H9 (cell line): ENCODE data around the gene OTULIN. TPM values are rescaled to one million over a fixed set of nuclear protein-coding genes. Genes with fewer than 3 reads are reported as not detected.

Source experiments
- DNase-seq: peaks from one replicate; pipeline ENCODE4 v3.0.0-alpha.2; 2017
- H2AFZ ChIP-seq: one replicate; pipeline ENCODE4 v1.6.1; 2013; ENCODE audit warnings: mild to moderate bottlenecking, low read length, control low read depth, moderate library complexity
- H2AK5ac ChIP-seq: 2 replicates; pipeline ENCODE4 v1.6.1; 2013; ENCODE audit warnings: low read length, control low read depth, mixed read lengths; ENCODE audit not compliant: insufficient read length
- H2BK120ac ChIP-seq: one replicate; pipeline ENCODE4 v1.6.1; 2013; ENCODE audit warnings: low read depth, mild to moderate bottlenecking, low read length, control low read depth, inconsistent platforms; ENCODE audit not compliant: poor library complexity, severe bottlenecking
- H2BK12ac ChIP-seq: 2 replicates; pipeline ENCODE4 v1.6.1; 2013; ENCODE audit warnings: low read length, control low read depth, mixed read lengths, low read depth; ENCODE audit not compliant: insufficient read length
- H2BK15ac ChIP-seq: 2 replicates; pipeline ENCODE4 v1.6.1; 2013; ENCODE audit warnings: low read depth, low read length, control low read depth
- H2BK20ac ChIP-seq: one replicate; pipeline ENCODE4 v1.6.1; 2013; ENCODE audit warnings: low read depth, mild to moderate bottlenecking, low read length, control low read depth, inconsistent platforms; ENCODE audit not compliant: poor library complexity, severe bottlenecking
- H2BK5ac ChIP-seq: 2 replicates; pipeline ENCODE4 v1.6.1; 2013; ENCODE audit warnings: low read length, control low read depth, mixed read lengths; ENCODE audit not compliant: insufficient read length
- H3K14ac ChIP-seq: 2 replicates; pipeline ENCODE4 v1.6.1; 2013; ENCODE audit warnings: low read length, control low read depth; ENCODE audit not compliant: insufficient read depth
- H3K18ac ChIP-seq: 2 replicates; pipeline ENCODE4 v1.6.1; 2013; ENCODE audit warnings: low read depth, mild to moderate bottlenecking, mixed read lengths, low read length, control low read depth; ENCODE audit not compliant: insufficient read length
- H3K23ac ChIP-seq: 2 replicates; pipeline ENCODE4 v1.6.1; 2013; ENCODE audit warnings: low read length, control low read depth, mixed read lengths, low read depth; ENCODE audit not compliant: insufficient read length
- H3K23me2 ChIP-seq: 2 replicates; pipeline ENCODE4 v1.6.1; 2013; ENCODE audit warnings: low read depth, mild to moderate bottlenecking, mixed read lengths, low read length, control low read depth; ENCODE audit not compliant: insufficient read length, poor library complexity, severe bottlenecking
- H3K27ac ChIP-seq: 2 replicates; pipeline ENCODE4 v1.5.1; 2013; ENCODE audit warnings: low read length, control low read depth, mixed read lengths, low read depth; ENCODE audit not compliant: insufficient read length
- H3K27me3 ChIP-seq: 2 replicates; pipeline ENCODE4 v1.6.1; 2013; ENCODE audit warnings: low read length, control low read depth, inconsistent platforms; ENCODE audit not compliant: insufficient read depth
- H3K4ac ChIP-seq: 2 replicates; pipeline ENCODE4 v1.6.1; 2013; ENCODE audit warnings: low read depth, mild to moderate bottlenecking, control low read depth, inconsistent platforms, low read length, moderate library complexity
- H3K4me1 ChIP-seq: 2 replicates; pipeline ENCODE4 v1.6.1; 2013; ENCODE audit warnings: low read length, control low read depth, inconsistent platforms; ENCODE audit not compliant: insufficient read depth
- H3K4me2 ChIP-seq: 2 replicates; pipeline ENCODE4 v1.6.1; 2013; ENCODE audit warnings: low read length, control low read depth, mixed read lengths; ENCODE audit not compliant: insufficient read length, insufficient read depth
- H3K56ac ChIP-seq: 2 replicates; pipeline ENCODE4 v1.6.1; 2013; ENCODE audit warnings: low read depth, mild to moderate bottlenecking, mixed read lengths, low read length, control low read depth; ENCODE audit not compliant: insufficient read length
- H3K79me1 ChIP-seq: 2 replicates; pipeline ENCODE4 v1.6.1; 2013; ENCODE audit warnings: low read depth, mild to moderate bottlenecking, moderate library complexity, low read length, control low read depth, inconsistent platforms; ENCODE audit not compliant: insufficient read depth, poor library complexity, severe bottlenecking
- H3K79me2 ChIP-seq: 2 replicates; pipeline ENCODE4 v1.6.1; 2013; ENCODE audit warnings: low read length, control low read depth, inconsistent platforms; ENCODE audit not compliant: insufficient read depth
- H3K9ac ChIP-seq: 2 replicates; pipeline ENCODE4 v1.6.1; 2013; ENCODE audit warnings: low read length, control low read depth, mixed read lengths; ENCODE audit not compliant: insufficient read length; ENCODE audit errors: extremely low read depth
- H3K9me3 ChIP-seq: one replicate; pipeline ENCODE4 v1.6.1; 2013; ENCODE audit warnings: low read depth, low read length, inconsistent platforms; ENCODE audit not compliant: control insufficient read depth
- H3T11ph ChIP-seq: one replicate; pipeline ENCODE4 v1.6.1; 2013; ENCODE audit warnings: mild to moderate bottlenecking, low read length, control low read depth, inconsistent platforms
- H4K20me1 ChIP-seq: one replicate; pipeline ENCODE4 v1.6.1; 2013; ENCODE audit not compliant: control insufficient read depth, insufficient read length, insufficient read depth
- H4K5ac ChIP-seq: 2 replicates; pipeline ENCODE4 v1.6.1; 2013; ENCODE audit warnings: low read depth, mild to moderate bottlenecking, mixed read lengths, low read length, control low read depth; ENCODE audit not compliant: insufficient read length
- H4K8ac ChIP-seq: replicated peaks from 2 replicates; pipeline ENCODE4 v1.6.1; 2013; ENCODE audit warnings: low read length, control low read depth, mixed read lengths, low read depth; ENCODE audit not compliant: insufficient read length
- H4K91ac ChIP-seq: 2 replicates; pipeline ENCODE4 v1.6.1; 2013; ENCODE audit warnings: low read depth, mild to moderate bottlenecking, moderate library complexity, mixed read lengths, low read length, control low read depth; ENCODE audit not compliant: insufficient read length
- H3K27ac Mint-ChIP-seq, 3 experiments: 2 replicates in 2 of 3; 3 replicates in 1 of 3; pipeline ENCODE4 v1.8.0; 2020 to 2021; ENCODE audit warnings: mixed read lengths in 3 of 3, mild to moderate bottlenecking in 1 of 3, moderate library complexity in 1 of 3
- H3K27me3 Mint-ChIP-seq: 2 replicates; pipeline ENCODE4 v1.8.0; 2021; ENCODE audit warnings: low read depth, mild to moderate bottlenecking, moderate library complexity, mixed read lengths
- H3K36me3 Mint-ChIP-seq, 3 experiments: 2 replicates in 2 of 3; 3 replicates in 1 of 3; pipeline ENCODE4 v1.8.0; 2020 to 2021; ENCODE audit warnings: low read depth in 3 of 3, mixed read lengths in 3 of 3; ENCODE audit not compliant: insufficient read depth in 1 of 3
- H3K4me1 Mint-ChIP-seq, 2 experiments: 2 replicates each; pipeline ENCODE4 v1.8.0; 2020; ENCODE audit warnings: mixed read lengths in 2 of 2
- H3K4me3 Mint-ChIP-seq, 2 experiments: 2 replicates in 1 of 2; 3 replicates in 1 of 2; pipeline ENCODE4 v1.8.0; 2020 to 2021; ENCODE audit warnings: mild to moderate bottlenecking in 2 of 2, mixed read lengths in 2 of 2, moderate library complexity in 1 of 2
- H3K9me3 Mint-ChIP-seq, 2 experiments: 2 replicates in 1 of 2; 3 replicates in 1 of 2; pipeline ENCODE4 v1.8.0; 2020; ENCODE audit warnings: mild to moderate bottlenecking in 2 of 2, mixed read lengths in 2 of 2, moderate library complexity in 1 of 2
- WGBS: extraction: QIAGEN DNeasy Blood & Tissue Kit; methylation state at CpG from one replicate; pipeline ENCODE4 v1.1.7; 2013; ENCODE audit warnings: missing lambda C conversion rate, low lambda C conversion rate, mixed read lengths; ENCODE audit not compliant: insufficient read length; ENCODE audit errors: extremely low coverage; 5-methylcytosine and 5-hydroxymethylcytosine counted together
- total RNA-seq: library from RNA; stranded (reverse); gene quantifications from 2 replicates; pipeline ENCODE4 v1.2.1, GENCODE V29; 2021
- TF ChIP-seq, protein P1 (sequence below): fragments of 200-600 bp; sonication (generic); conservative IDR thresholded peaks from 3 replicates; pipeline ENCODE4 v1.8.0; 2021; ENCODE audit warnings: antibody characterized with exemption, mild to moderate bottlenecking

The OTULIN gene
- total RNA-seq, 1 experiment from 2014 or later = 35.8 TPM

DNA sequence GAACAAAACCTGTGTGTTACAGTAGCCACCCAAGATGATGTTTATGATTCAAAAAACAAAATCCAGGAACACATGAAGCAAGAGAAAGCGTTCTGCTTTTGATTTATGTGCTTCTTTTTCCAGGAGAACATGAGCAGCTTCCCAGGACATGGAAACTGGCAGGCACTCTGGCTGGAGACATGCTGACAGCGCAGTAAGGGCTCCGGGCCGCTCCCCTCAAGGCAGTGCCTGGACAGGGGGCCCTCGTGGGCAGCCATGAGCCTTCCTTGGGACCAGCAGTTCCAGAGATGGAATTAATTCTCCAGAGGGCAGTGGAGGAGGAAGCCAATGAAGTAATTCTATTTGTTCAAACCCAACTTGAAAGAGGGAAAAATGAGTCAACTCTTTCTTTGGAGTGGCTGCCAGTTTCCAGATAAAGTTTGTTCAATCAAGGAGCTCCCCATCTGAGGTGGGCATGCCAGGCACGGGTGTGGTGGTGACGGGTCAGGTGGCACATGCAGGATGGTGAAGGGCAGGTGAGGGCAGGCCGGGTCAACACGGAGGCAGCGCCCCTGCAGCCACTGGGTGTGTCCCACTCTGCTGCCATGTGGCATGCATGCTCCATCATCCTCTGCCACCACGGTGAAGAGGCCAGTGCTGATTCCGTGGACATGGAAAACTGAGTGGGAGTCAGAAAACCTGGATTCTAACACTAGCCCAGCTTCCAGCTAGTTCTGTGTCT is 83.8 kb downstream of the OTULIN start:
- WGBS = no CpG with 5 or more reads among the region's 12 CpGs
- Histone ChIP-seq H3K14ac (no peak overlapping the region; the same call in 1 of the 2 replicates), H3K79me1 (no peaks in the 10 kb centered on the region), H2AFZ (no peak overlapping the region), H2BK5ac (no peak overlapping the region), H2BK20ac (no peak overlapping the region), H4K91ac (no peak overlapping the region), H3K9ac (no peak overlapping the region), H2BK15ac (no peak overlapping the region), H2BK120ac (no peak overlapping the region), H3K4ac (no peak overlapping the region), H3K56ac (no peak overlapping the region), H3K9me3 (no peaks in the 10 kb centered on the region), H3K4me1 (peaks cover 3% of the 10 kb centered on the region; the same call in 1 of the 2 replicates), H4K8ac (no peak overlapping the region), H2BK12ac (no peak overlapping the region), H3K27ac (no peak overlapping the region), H3K4me2 (no peak overlapping the region), H3K23me2 (no peaks in the 10 kb centered on the region), H4K20me1 (no peaks in the 10 kb centered on the region), H3K18ac (no peak overlapping the region), H3K79me2 (no peaks in the 10 kb centered on the region), H3K27me3 (no peaks in the 10 kb centered on the region), H4K5ac (no peak overlapping the region), H3K23ac (no peak overlapping the region), H3T11ph (no peak overlapping the region), H2AK5ac (no peak overlapping the region)
- no peak for DNase-seq
- Mint-ChIP-seq H3K36me3 (no peaks in the 10 kb centered on the region; a peak in 2 of 7 replicates), H3K27ac (no peak overlapping the region), H3K4me3 (no peak overlapping the region), H3K27me3 (no peaks in the 10 kb centered on the region), H3K4me1 (peaks cover 12 to 14% of the 10 kb centered on the region in 2 experiments), H3K9me3 (no peaks in the 10 kb centered on the region)
- TF ChIP-seq, protein P1, sequence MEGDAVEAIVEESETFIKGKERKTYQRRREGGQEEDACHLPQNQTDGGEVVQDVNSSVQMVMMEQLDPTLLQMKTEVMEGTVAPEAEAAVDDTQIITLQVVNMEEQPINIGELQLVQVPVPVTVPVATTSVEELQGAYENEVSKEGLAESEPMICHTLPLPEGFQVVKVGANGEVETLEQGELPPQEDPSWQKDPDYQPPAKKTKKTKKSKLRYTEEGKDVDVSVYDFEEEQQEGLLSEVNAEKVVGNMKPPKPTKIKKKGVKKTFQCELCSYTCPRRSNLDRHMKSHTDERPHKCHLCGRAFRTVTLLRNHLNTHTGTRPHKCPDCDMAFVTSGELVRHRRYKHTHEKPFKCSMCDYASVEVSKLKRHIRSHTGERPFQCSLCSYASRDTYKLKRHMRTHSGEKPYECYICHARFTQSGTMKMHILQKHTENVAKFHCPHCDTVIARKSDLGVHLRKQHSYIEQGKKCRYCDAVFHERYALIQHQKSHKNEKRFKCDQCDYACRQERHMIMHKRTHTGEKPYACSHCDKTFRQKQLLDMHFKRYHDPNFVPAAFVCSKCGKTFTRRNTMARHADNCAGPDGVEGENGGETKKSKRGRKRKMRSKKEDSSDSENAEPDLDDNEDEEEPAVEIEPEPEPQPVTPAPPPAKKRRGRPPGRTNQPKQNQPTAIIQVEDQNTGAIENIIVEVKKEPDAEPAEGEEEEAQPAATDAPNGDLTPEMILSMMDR = no peak

Other genes with a start within 250 kb of the OTULIN start
- gene OTULINL, start 82.9 kb upstream of the OTULIN start, total RNA-seq = 7.0 and 7.5 TPM in 2 replicates
- gene ANKH, start 207.1 kb downstream of the OTULIN start, total RNA-seq = 9.6 and 10.2 TPM in 2 replicates